GM21381 (cell line): Measurements from ENCODE around the gene CYBRD1.

Source experiments
- ATAC-seq: cut with Tn5 transposase; IDR thresholded peaks from one replicate; pipeline ENCODE4 v1.9.1; 2021; ENCODE audit warnings: mild to moderate bottlenecking, moderate library complexity; ENCODE audit not compliant: unreplicated experiment

CYBRD1 gene

GRCh38 chr2:171550613-171551012 is 28.3 kb downstream of the CYBRD1 start:
- no peak for ATAC-seq

DNA sequence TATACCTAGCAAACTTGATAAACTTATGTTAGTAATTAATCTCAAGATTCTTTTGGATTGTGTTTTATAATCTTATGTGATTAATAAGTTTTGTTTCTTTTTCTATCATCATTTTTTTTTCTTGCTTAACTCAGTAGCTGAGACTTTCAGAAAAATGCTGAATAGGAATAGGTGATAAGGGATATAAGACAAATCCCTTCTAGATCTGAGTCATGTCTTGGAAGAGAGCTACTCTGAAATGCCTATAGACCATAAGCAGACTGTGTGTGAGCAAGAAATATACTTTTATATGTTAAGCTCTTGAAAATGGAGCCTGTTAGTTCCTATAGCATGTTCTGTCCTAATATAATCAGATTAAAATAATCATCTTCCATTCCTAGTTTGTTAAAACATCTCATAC is 29.6 kb downstream of the CYBRD1 start:
- ATAC-seq, result no peak

- no peak for ATAC-seq
These were observed 31.0 kb downstream of the CYBRD1 start for GRCh38 chr2:171553236-171553635.

- no peak for ATAC-seq
These were observed 31.6 kb downstream of the CYBRD1 start for GRCh38 chr2:171553858-171554257.

DNA sequence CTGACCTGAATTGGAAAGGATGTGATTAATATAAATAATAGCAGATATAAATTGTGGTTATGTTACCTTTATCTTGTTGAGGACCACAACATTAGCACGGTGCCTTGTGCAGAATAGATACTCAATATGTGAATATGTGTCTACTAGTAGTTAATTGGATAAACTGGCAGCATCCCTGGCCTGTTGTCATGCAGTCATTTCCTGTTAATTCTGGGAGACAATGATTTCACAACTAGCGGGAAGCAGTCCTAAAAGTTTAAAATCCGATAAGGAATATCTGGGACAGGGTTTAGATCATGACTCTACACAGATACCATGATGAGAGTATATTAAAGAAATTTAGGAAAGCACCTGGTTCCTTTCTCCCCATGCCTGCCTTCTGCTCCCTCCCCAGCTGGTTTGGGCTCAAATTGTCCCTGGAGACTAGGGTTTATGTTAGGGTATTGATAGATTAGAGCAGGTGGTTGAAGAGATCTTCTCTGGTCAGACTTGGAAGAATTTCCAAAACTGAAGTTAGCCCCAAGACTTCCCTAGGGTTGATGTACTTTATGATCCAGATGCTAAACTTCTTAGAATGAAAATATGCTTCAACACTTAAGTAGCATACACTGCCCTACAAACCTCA is 32.8 kb downstream of the CYBRD1 start:
- no peak for ATAC-seq

DNA sequence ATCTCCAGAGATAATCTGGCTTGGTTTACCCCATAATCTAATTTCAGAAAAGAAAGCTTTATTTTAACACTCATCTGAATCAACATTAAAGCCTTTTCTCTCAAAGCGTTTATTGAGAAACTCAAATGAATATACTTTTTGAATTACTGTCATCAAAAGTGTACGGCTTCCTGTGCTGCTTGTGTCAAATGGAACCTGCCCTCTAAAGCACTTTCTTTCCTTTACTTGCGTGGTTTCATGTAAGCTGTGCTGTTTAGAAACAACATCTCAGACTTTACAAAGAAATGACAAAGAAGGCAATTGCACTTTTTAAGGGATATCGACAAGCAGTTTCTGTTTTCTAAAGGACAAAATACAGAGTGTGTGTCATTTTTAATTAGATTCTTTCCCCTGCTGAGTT is 35.1 kb downstream of the CYBRD1 start:
- no peak for ATAC-seq

- ATAC-seq, result no peak
These were observed 41.0 kb downstream of the CYBRD1 start for GRCh38 chr2:171563301-171563700.

- ATAC-seq, result no peak
These were observed 42.2 kb downstream of the CYBRD1 start for GRCh38 chr2:171564463-171564862.

- ATAC-seq, result no peak
These were observed 43.8 kb downstream of the CYBRD1 start for GRCh38 chr2:171566057-171566456.

DNA sequence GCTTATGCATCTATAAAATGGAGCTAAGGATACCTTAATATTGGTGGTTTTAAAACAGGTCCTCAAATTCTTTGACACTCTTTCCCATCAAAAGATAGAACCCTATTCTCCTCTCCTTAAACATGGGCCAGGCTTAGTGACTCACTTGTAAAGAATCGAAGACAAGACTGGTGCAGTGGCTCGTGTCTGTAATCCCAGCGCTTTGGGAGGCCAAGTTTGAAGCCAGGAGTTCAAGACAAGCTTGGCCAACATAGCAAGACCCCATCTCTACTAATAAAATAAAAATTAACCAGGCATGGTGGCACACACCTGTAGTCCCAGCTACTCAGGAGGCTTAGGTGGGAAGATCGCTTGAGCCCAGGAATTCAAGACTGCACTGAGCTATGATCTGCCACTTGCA is 44.5 kb downstream of the CYBRD1 start:
- no peak for ATAC-seq

GRCh38 chr2:171568089-171568488 is 45.8 kb downstream of the CYBRD1 start:
- ATAC-seq, result no peak

GRCh38 chr2:171571721-171572120 is 49.4 kb downstream of the CYBRD1 start:
- ATAC-seq, result no peak

DNA sequence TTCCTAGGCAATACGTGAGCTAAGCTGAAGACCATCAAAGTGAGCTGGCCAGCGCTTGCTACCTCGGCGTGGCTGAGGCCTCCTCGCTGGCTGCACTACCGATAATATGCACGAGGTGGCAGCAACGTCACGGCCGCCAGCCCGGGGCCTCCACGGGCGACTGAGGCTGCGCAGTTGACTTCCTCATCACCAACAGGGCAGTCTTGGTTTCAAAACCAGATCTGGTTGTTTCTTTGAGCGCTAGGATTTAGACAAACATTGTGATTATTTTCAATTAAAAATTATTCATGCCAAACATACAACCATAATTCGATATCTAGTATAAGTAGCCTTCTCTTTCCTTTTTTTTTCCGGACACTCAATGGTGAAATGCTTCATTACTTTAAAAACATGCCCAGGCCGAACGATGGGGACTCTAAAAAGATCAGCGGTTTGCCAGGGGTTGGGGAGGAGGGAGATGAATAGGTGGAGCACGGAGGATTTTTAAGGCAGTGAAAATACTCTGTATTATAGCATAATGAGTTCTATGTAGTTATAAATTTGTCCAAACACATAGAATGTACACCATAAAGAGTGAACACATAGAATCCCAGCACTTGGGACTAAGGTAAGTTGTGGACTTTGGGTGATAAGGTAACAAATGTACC is 52.0 kb downstream of the CYBRD1 start:
- peak; percentile 95 for ATAC-seq

DNA sequence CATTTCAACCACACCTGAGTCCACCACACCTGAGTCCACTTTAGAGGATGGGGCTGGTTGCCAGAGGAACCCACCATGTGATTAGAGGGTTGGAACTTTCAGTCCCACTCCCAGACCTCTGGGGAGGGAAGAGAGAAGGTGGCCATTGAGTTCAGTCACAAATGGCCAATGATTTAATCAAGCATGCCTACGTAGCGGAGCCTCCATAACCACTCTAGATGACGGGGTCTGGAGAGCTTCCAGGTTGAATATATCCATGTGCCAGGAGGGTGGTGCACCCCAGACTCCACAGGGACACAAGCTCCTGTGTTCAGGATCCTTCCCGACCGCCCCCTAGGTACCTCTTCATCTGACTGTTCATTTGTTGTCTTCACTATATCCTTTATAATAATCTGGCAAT is 53.3 kb downstream of the CYBRD1 start:
- ATAC-seq, result no peak

DNA sequence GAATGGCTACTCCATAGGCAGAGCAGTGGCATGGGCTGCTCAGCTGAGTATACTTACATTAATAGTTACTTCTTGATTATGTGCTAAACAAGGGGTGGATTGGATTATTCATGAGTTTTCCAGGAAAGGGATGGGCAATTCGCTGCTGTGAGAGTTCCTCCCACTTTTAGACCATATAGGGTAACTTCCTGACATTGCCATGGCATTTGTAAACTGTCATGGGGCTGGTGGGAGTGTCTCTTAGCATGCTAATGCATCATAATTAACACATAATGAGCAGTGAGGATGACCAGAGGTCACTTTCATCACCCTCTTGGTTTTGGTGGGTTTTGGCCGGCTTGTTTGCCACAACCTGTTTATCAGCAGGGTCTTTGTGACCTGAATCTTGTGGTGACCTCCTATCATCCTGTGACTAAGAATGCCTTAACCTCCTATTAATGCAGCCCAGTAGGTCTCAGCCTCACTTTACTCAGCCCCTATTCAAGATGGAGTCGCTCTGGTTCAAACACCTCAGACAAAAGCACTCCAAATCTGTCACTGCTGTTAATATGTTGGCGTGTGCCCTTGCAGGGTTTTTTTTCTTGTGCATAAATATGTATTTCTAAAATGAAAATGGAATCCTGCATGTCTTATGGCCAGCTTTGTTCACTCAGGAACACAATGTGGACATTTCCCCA is 56.0 kb downstream of the CYBRD1 start:
- ATAC-seq, result no peak

DNA sequence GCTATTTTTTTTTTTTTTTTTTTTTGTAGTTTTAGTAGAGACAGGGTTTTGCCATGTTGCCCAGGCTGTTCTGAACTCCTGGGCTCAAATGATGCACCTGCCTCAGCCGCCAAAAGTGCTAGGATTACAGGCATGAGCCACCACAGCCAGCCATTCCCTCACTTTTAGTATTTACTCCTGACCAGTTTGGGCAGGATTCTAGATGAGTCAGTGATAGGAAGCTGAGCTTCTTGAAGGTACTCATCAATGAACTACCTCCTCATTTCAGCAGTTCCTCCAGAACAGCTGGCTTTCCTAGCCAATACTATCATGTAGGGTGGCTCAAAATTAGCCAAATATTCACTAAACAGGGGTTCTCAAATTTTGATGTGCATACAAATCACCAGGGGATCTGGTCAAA is 57.2 kb downstream of the CYBRD1 start:
- ATAC-seq, result no peak

- ATAC-seq, result no peak
These were observed 61.3 kb downstream of the CYBRD1 start for GRCh38 chr2:171583566-171583965.

DNA sequence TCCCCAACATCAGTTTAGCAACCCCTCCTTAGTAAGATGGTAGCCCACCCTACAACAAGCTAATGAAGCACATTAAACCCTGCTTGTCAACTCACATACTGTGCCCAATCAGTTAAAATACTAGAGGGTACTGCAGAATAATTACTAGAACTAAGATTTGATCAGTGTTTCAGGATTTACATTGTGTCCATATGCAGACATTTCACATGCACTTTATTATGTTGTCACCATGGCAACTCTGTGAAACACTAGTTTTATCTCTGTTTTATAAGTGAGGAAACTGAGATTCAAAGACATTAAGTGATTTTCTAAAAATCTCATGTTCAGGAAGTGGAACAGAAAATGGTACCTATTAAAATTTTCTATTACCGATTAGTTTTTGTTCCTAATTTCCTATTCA is 61.7 kb downstream of the CYBRD1 start:
- no peak for ATAC-seq

- no peak for ATAC-seq
These were observed 64.9 kb downstream of the CYBRD1 start for GRCh38 chr2:171587132-171587531.

DNA sequence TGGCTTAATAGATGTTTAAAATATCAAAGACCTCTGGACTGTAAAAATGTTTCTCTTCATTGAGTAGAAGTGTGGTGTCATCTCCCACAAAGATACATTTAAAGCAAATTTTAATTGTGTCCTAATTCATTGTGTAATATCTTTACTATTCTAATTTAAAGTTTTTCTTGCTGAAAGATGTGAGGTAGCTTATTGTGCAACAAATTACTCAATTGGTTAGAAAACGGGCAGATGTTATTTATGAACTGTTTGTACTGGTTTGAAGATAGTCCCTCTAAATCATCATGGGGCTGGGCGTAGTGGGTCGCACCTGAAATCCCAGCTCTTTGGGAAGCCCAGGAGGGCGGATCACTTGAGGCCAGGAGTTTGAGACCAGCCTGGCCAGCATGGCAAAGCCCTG is 65.3 kb downstream of the CYBRD1 start:
- ATAC-seq, result no peak

DNA sequence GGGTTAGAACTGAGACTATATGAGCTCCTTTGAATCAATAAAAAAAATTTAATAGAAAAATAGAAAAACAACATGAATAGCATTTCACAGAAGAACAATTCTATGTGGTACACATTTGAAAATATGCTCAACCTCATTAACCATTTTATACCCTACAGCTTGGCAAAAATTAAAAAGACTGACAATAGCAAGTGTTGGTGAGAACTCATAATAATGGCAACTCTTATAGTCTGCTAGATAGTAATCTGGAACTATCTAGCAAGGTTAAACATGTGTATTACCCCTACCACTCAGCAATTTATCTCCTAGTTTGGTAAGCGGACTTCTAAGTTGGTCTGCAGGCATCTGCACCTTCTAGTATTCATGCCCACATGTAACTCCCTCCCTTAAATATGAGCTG is 67.8 kb downstream of the CYBRD1 start:
- ATAC-seq, result no peak

GRCh38 chr2:171592036-171592555 is 69.8 kb downstream of the CYBRD1 start:
- no peak for ATAC-seq
